GM21360 (cell line): Measurements from ENCODE around the gene GMPPB.
"Not testable (repeated sequence)": the region's sequence is repeated elsewhere in the genome, so short reads cannot be mapped to it uniquely, and the experiment has no call there.

Experiments used
- ATAC-seq: cut with Tn5 transposase; IDR thresholded peaks from one replicate; pipeline ENCODE4 v1.9.1; 2021; ENCODE audit warnings: mild to moderate bottlenecking, moderate library complexity; ENCODE audit not compliant: unreplicated experiment

Gene GMPPB

GRCh38 chr3:49723628-49724551 lies at the start of gene GMPPB:
Gene GMPPB (minus strand): TSS chr3:49723951. CDS start chr3:49723726, 225 bp downstream.
- ATAC-seq: peak; percentile 76

- ATAC-seq: no peak
Observed at GRCh38 chr3:49772703-49773102, 49.0 kb upstream of the GMPPB start.

- ATAC-seq: no peak
Observed at GRCh38 chr3:49771340-49771938, 47.7 kb upstream of the GMPPB start.

GRCh38 chr3:49769926-49770325 lies 46.2 kb upstream of the GMPPB start:
- ATAC-seq: no peak

- ATAC-seq: no peak
Observed at GRCh38 chr3:49769286-49769915, 45.6 kb upstream of the GMPPB start.

GRCh38 chr3:49763981-49764380 lies 40.2 kb upstream of the GMPPB start:
- ATAC-seq: no peak

GRCh38 chr3:49761661-49762060 lies 37.9 kb upstream of the GMPPB start:
- ATAC-seq: no peak

GRCh38 chr3:49759226-49759625 lies 35.5 kb upstream of the GMPPB start:
- ATAC-seq: no peak

- no peak for ATAC-seq
Observed at GRCh38 chr3:49757197-49757596, 33.4 kb upstream of the GMPPB start.

- no peak for ATAC-seq
Observed at GRCh38 chr3:49756036-49756435, 32.3 kb upstream of the GMPPB start.

- ATAC-seq: no peak
Observed at GRCh38 chr3:49754536-49754935, 30.8 kb upstream of the GMPPB start.

- ATAC-seq: no peak
Observed at GRCh38 chr3:49751501-49751900, 27.8 kb upstream of the GMPPB start.

- ATAC-seq: no peak
Observed at GRCh38 chr3:49750056-49750455, 26.3 kb upstream of the GMPPB start.

GRCh38 chr3:49748874-49749273 lies 25.1 kb upstream of the GMPPB start:
- ATAC-seq: not testable (repeated sequence)

- ATAC-seq: no peak
Observed at GRCh38 chr3:49747792-49748480, 24.2 kb upstream of the GMPPB start.

GRCh38 chr3:49745986-49746385 lies 22.2 kb upstream of the GMPPB start:
- ATAC-seq: no peak

- no peak for ATAC-seq
Observed at GRCh38 chr3:49740427-49740826, 16.7 kb upstream of the GMPPB start.

- ATAC-seq: no peak
Observed at GRCh38 chr3:49738067-49738713, 14.4 kb upstream of the GMPPB start.

GRCh38 chr3:49734752-49735151 lies 11.0 kb upstream of the GMPPB start:
- ATAC-seq: no peak

- ATAC-seq: no peak
Observed at GRCh38 chr3:49733551-49733950, 9.8 kb upstream of the GMPPB start.

- ATAC-seq: no peak
Observed at GRCh38 chr3:49732597-49732996, 8.8 kb upstream of the GMPPB start.
